ENCODE data around the gene ACTR8.
A peak's percentile ranks its signal among the peaks of the same experiment; 100 is the strongest.
"Not testable (repeated sequence)": the region's sequence is repeated elsewhere in the genome, so short reads cannot be mapped to it uniquely, and the experiment has no call there.

The ACTR8 gene, protein sequence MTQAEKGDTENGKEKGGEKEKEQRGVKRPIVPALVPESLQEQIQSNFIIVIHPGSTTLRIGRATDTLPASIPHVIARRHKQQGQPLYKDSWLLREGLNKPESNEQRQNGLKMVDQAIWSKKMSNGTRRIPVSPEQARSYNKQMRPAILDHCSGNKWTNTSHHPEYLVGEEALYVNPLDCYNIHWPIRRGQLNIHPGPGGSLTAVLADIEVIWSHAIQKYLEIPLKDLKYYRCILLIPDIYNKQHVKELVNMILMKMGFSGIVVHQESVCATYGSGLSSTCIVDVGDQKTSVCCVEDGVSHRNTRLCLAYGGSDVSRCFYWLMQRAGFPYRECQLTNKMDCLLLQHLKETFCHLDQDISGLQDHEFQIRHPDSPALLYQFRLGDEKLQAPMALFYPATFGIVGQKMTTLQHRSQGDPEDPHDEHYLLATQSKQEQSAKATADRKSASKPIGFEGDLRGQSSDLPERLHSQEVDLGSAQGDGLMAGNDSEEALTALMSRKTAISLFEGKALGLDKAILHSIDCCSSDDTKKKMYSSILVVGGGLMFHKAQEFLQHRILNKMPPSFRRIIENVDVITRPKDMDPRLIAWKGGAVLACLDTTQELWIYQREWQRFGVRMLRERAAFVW

DNA sequence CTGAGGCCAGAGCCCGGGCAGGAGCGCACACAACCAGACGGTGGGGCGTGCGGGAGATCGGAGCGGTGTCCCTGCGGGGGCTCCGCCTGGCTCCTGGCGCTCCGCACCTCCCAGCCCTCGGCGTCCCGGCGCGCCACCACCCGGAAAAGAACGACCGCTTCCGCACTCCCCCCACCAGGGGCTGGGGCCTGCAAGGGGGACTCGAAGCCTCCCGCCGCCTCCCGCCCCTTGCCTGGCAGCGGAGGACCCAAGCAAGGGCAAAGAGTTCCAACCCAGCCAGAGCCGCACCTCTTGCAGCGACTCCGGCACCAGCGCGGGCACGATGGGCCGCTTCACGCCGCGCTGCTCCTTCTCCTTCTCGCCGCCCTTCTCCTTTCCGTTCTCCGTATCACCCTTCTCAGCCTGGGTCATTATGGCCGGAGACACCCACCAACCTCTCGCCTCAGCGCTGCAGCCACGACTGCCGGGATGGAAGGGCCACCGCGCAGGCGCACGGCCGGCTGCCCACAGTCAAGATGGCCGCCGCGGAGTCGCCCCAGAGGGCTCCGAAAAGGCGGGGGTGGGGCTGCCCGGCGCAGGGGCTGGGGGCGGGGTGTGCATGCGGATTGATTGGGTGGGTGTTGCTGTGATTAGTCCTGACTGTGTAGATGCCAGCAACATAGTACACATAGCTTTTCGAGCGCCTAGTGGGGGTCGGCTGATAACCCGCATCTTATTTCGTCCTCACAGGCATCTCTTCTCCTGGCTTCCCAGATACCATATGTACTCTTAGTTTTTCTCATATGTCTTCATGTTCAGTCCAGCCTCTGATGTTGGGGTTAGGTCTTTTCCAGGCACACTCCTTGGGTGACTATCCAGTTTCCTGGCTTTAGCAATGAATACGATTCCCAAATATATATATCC is at the start of gene ACTR8:
Gene ACTR8, minus strand, starts transcription at position 462 of the 903 bp plus-strand sequence. Its CDS starts 51 bp downstream, at position 411.
- H3K27ac ChIP-seq = peak within 1 kb of the TSS; percentile 69 to 90
- peak within 1 kb of the TSS; percentile 79 for H3K4me3 ChIP-seq
- DNase-seq (ENCODE audit: low spot score) = peak; percentile 92
- TF ChIP-seq, protein P1, sequence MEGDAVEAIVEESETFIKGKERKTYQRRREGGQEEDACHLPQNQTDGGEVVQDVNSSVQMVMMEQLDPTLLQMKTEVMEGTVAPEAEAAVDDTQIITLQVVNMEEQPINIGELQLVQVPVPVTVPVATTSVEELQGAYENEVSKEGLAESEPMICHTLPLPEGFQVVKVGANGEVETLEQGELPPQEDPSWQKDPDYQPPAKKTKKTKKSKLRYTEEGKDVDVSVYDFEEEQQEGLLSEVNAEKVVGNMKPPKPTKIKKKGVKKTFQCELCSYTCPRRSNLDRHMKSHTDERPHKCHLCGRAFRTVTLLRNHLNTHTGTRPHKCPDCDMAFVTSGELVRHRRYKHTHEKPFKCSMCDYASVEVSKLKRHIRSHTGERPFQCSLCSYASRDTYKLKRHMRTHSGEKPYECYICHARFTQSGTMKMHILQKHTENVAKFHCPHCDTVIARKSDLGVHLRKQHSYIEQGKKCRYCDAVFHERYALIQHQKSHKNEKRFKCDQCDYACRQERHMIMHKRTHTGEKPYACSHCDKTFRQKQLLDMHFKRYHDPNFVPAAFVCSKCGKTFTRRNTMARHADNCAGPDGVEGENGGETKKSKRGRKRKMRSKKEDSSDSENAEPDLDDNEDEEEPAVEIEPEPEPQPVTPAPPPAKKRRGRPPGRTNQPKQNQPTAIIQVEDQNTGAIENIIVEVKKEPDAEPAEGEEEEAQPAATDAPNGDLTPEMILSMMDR (IDR thresholded peaks at IDR 0.05) = no peak

DNA sequence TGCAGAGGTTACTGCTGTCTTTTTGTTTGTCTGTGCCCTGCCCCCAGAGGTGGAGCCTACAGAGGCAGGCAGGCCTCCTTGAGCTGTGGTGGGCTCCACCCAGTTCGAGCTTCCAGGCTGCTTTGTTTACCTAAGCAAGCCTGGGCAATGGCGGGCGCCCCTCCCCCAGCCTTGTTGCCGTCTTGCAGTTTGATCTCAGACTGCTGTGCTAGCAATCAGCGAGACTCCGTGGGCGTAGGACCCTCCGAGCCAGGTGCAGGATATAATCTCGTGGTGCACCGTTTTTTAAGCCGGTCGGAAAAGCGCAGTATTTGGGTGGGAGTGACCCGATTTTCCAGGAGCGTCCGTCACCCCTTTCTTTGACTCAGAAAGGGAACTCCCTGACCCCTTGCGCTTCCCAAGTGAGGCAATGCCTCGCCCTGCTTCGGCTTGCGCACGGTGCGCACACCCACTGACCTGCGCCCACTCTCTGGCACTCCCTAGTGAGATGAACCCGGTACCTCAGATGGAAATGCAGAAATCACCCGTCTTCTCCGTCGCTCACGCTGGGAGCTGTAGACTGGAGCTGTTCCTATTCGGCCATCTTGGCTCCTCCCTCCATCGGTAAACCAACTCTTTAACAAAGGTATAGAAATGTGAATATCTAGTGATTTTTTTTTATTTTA is 45.4 kb upstream of the ACTR8 start:
- not testable (repeated sequence) for H3K27ac ChIP-seq; DNase-seq (ENCODE audit: low spot score); H3K4me3 ChIP-seq

DNA sequence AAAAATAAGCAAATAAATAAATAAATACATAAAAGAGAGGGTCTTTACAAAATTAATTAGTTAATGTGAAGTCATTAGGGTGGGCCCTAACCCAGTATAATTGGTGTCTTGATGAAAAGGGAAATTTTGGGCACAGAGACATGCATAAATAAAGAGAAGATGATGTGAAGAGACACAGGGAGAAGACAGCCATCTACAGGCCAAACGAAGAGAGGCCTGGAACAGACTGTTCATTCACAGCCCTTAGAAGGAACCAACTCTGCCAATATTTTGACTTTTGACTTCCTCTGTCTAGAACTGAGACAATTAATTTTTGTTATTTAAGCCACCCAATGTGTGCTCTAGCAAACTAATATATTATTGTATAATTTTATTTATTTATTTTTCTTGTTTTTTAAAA is 39.3 kb upstream of the ACTR8 start:
- TF ChIP-seq, protein P1 (IDR thresholded peaks at IDR 0.05) = no peak
- no peak overlapping the region for H3K27ac ChIP-seq
- DNase-seq (ENCODE audit: low spot score) = no peak
- no peak overlapping the region for H3K4me3 ChIP-seq

DNA sequence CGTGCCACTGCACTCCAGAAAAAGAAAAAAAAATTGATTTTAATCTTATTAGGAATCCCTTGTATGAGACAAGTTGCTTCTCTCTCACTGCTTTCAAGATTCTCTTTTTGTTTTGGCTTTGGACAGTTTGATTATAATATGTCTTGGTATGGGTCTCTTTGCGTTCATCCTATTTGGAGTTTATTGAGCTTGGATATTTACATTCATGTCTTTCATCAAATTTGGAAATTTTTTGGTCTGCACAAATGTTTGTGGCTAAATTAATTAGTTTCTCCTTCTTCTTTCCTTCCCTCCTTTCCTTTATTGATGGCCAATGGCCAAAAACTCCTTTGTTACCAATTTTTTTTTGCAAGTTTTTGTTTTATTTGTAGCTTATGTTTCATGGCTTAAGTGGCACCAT is 37.8 kb upstream of the ACTR8 start:
- Histone ChIP-seq H3K4me3 (no peak overlapping the region), H3K27ac (no peak overlapping the region)
- no peak for DNase-seq (ENCODE audit: low spot score)
- TF ChIP-seq, protein P1 (IDR thresholded peaks at IDR 0.05) = no peak

DNA sequence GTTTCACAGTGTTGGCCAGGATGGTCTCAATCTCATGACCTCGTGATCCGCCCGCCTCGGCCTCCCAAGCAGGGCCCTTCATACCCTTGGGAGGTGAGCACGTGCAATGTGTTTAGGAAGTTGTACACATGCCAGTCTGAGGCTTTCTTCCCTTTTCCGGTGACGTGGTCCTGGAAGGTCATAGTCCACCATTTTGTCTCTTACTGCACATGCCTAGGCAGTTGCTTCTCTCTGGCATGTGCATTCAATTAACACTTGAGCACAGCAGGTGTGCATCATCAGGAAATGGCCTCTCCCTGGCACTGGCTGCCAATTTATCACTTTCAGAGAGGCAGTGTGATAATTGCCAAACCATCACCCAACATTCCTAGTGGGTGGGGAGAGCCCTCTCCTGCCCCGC is 31.4 kb upstream of the ACTR8 start:
- TF ChIP-seq, protein P1 (IDR thresholded peaks at IDR 0.05) = no peak
- DNase-seq (ENCODE audit: low spot score) = no peak
- Histone ChIP-seq H3K4me3 (no peak overlapping the region), H3K27ac (no peak overlapping the region)

DNA sequence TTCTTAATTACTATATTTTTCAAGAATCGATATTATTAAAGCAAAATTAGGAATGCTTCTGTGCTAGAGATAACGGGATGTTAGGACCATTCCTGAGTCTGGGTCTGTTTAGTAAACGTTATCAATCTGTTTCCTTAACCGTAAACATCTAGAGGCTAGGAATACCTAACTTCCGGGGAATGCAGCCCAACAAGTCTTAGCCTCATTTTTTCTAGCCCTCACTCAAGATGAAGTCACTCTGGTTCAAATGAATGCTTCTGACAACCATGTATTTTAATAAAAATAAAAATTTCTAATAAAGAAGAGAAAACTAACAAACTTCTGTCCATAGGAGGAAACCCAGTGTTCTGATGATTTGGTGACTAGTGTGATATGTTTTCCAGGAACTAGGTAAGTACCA is 20.8 kb upstream of the ACTR8 start:
- H3K4me3 ChIP-seq = no peak overlapping the region
- TF ChIP-seq, protein P1 (IDR thresholded peaks at IDR 0.05) = no peak
- no peak for DNase-seq (ENCODE audit: low spot score)
- H3K27ac ChIP-seq = no peak overlapping the region

DNA sequence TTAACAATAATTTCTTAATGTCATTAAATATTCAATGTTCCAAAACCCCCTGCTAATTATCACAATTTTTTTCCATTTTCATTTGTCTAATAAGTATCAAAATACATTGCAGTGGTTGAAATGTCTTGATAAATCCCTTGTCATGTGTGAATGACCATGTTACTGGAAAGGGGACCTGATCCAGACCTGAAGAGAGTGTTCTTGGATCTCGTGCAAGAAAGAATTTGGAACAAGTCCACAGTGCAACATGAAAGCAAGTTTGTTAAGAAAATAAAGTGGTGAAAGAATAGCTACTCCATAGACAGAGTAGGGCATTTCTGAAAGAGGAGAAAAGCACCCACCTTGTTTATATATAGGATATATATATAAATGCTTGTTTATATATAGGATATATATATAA is 20.1 kb upstream of the ACTR8 start:
- TF ChIP-seq, protein P1 (IDR thresholded peaks at IDR 0.05) = no peak
- H3K27ac ChIP-seq = no peak overlapping the region
- no peak overlapping the region for H3K4me3 ChIP-seq
- no peak for DNase-seq (ENCODE audit: low spot score)

Measured in coronary artery (tissue), 2 donors.